Measurements from ENCODE around the gene SLC16A12.

DNA sequence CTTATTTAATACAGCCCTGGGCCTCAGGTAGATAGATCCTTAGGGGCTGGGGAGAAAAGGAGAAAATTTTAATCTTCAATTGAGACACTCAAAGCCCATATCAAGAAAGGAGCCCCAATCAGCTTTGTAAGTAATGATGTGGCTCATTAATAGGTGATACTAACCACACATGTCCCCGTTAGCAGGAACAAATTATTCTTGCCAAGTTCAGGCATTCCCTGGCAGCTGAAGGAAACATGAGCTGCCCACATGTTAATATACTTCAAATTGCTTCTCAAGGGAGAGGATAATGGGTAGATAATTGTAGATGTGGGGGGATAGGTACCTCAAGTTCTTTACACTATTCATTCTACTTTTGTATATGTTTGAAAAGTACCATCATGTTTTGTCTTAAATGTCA is 106.5 kb downstream of the SLC16A12 start:
- TF ChIP-seq TAF1 (IDR thresholded peaks at IDR 0.05; ENCODE audit: borderline replicate concordance, insufficient read depth, low read length) (no peak), POLR2AphosphoS5 (IDR thresholded peaks at IDR 0.05; ENCODE audit: low read depth, low read length) (no peak)

Measured in PFSK-1 (cell line).